Stomach smooth muscle (tissue), 2 donors: ENCODE measurements around the gene PRIM2.
"Not testable (repeated sequence)": the region's sequence is repeated elsewhere in the genome, so short reads cannot be mapped to it uniquely, and the experiment has no call there.

Experiments used
- H3K27ac ChIP-seq: one replicate; pipeline ENCODE4 v1.7.0; 2013; ENCODE audit warnings: mild to moderate bottlenecking, low read length, inconsistent platforms
- H3K27me3 ChIP-seq, 2 donors: one replicate each; pipeline ENCODE4 v1.7.0; 2013; ENCODE audit warnings: low read length in 2 of 2; ENCODE audit not compliant: insufficient read depth in 2 of 2, control insufficient read depth in 1 of 2
- H3K36me3 ChIP-seq, 2 donors: one replicate each; pipeline ENCODE4 v1.7.0; 2013; ENCODE audit warnings: low read length in 2 of 2; ENCODE audit not compliant: control insufficient read depth in 2 of 2, insufficient read depth in 2 of 2
- H3K4me1 ChIP-seq: one replicate; pipeline ENCODE4 v1.7.0; 2013; ENCODE audit warnings: low read length; ENCODE audit not compliant: control insufficient read depth, insufficient read depth
- H3K4me3 ChIP-seq, 2 donors: one replicate each; pipeline ENCODE4 v1.7.0; 2013; ENCODE audit warnings: low read length in 2 of 2
- H3K9ac ChIP-seq, 2 donors: one replicate each; pipeline ENCODE4 v1.7.0; 2013; ENCODE audit warnings: low read length in 2 of 2, mild to moderate bottlenecking in 1 of 2
- H3K9me3 ChIP-seq, 2 donors: one replicate each; pipeline ENCODE4 v1.7.0; 2013; ENCODE audit warnings: low read length in 2 of 2; ENCODE audit not compliant: control insufficient read depth in 2 of 2
- donor health status: healthy.
- donor health status: Pancreatic carcinoma.

Gene PRIM2

DNA sequence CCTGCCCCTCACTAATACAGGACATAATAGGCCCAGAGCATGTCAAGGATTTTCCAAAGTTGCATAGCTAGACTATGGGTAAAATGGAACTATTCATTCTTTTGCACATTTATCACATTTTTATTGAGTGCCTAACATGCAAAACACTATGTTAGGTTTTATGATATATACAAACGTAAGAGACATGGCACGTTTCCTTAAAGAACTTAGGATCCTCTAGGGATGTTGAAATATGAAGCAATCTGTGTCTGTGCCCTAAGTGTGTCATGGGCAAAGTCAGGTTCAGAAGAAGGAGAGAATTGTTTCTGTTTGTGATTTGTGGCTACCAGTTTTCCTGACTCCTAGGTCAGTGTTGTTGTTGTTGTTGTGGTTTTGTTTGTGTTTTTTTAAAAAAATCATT, 158.2 kb downstream of the PRIM2 start:
- H3K9ac ChIP-seq, H3K36me3 ChIP-seq, H3K27ac ChIP-seq, H3K9me3 ChIP-seq, H3K4me3 ChIP-seq, H3K4me1 ChIP-seq, H3K27me3 ChIP-seq: not testable (repeated sequence)

DNA sequence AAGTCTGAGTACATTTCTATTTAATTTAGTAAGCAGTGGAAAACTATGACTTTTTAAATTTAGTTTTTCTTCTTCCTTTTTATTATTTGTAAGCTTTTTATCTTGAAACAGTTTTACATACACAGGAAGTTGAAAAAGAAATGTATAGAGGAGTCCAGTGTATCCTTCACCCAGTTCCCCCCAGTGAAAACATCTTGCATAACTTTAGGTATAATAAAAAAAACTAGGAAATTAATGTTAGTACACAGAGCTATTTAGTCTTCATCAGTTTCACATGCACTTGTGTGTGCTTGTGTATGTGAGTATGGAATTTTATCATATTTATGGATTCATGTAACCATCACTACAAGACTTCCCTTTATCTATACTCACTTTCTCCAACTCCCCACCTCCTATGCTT, 162.8 kb downstream of the PRIM2 start:
- H3K36me3 ChIP-seq, H3K9ac ChIP-seq, H3K9me3 ChIP-seq, H3K27me3 ChIP-seq, H3K4me1 ChIP-seq, H3K4me3 ChIP-seq, H3K27ac ChIP-seq: not testable (repeated sequence)

DNA sequence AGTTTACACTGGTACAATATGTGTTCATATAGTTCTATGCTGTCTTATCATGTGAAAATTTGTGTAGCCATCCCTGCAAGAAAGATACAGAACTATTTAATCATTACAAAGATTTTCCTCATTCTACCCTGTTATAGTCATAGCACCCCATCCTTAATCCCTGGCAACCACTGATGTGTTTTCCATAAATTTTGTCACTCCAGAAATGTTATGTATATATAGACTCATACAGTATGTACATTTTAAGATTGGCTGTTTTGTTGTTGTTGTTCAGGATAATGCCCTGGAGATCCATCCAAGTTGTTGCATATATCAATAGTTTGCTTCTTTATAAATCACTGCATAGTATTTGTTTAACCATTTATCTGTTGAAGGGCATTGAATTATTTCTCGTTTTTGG, 163.7 kb downstream of the PRIM2 start:
- not testable (repeated sequence) for H3K4me3 ChIP-seq, H3K27ac ChIP-seq, H3K9me3 ChIP-seq, H3K36me3 ChIP-seq, H3K27me3 ChIP-seq, H3K4me1 ChIP-seq, H3K9ac ChIP-seq

DNA sequence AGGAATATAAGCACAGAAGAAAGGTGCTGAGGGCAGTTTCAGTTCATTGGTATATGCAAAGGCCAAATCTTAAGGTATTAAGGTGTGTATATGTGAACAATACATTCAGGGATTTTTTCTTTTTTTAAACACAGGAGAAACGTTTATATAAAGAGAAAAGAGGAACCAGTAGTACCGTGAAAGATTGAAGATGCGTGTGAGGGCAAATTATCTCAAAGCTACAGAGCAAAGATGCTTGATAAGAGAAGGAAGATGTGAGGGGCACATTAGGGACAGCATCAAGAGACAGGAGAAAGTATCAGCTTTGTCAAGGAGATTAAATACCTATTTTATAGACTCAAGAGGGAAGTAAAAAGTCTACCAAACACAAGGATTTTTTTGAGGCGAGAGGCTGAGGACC, 165.0 kb downstream of the PRIM2 start:
- not testable (repeated sequence) for H3K4me3 ChIP-seq, H3K27ac ChIP-seq, H3K4me1 ChIP-seq, H3K36me3 ChIP-seq, H3K27me3 ChIP-seq, H3K9ac ChIP-seq, H3K9me3 ChIP-seq

DNA sequence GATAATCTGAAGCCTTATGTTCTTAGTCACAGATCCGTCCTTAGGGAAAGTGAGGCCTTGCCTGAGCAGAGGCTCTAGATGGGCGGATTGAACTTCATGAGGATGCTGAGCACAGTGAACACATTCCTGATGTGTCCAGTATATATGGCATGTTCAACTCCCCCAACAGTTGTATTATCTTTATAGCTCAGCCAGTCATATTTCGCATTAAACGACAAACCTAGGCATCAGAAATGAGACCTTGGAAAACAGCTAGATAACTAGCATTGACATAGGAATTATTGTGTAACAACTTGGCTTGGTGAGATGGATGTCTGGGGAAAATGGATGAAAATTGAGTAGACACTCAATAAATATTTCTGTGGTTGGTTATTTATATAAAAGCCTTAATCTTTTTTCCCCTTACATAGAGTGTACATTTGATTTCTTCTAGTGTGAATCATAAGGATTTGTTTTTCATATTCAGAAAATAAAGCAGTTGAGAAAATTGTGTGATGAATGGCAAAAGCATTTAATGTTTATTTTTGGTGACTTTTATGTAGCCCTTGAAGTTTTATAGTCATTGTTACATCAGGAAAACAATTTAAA, 169.2 kb downstream of the PRIM2 start:
- H3K27me3 ChIP-seq, H3K4me3 ChIP-seq, H3K9me3 ChIP-seq, H3K27ac ChIP-seq, H3K9ac ChIP-seq, H3K36me3 ChIP-seq, H3K4me1 ChIP-seq: not testable (repeated sequence)

DNA sequence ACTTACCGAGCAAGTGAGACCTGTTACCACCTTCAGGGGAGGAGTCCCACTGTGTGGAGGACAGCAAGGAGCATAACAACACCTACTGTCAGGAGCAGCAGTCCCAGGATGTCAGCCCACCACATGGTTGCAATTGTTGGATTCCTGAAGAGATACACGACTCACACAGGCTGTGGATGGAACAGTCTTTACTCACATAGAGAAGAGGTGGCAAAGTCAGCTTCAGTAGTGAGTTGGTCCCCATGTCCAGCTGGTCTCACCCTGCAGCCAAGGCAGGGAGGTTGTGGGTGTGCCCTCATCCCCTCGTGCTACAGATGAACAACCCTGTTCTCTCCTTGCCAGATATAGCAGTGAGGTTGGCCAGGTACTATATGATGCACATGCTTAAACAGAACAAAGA, 171.1 kb downstream of the PRIM2 start:
- not testable (repeated sequence) for H3K4me3 ChIP-seq, H3K27ac ChIP-seq, H3K9ac ChIP-seq, H3K9me3 ChIP-seq, H3K27me3 ChIP-seq, H3K4me1 ChIP-seq, H3K36me3 ChIP-seq

DNA sequence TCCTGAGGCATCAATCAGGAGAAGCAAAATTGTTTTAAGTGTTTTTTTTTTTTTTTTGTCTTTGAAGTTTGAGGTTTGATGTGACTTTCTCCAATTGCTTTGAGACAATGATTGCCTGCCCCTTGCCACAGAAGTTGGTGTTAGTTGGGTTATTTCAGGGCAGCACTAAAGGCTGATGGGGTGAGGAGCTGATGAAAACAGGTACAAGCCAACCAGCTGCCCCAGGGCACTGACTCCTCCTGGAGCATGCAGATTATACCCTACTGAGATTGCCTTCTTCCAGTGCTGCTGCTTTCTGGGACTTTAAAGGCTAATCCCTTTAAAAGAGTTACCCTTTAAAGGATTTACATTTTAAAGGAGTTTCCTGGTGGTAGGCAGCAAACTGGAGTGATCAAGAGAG, 172.5 kb downstream of the PRIM2 start:
- H3K9me3 ChIP-seq, H3K4me3 ChIP-seq, H3K9ac ChIP-seq, H3K27ac ChIP-seq, H3K36me3 ChIP-seq, H3K27me3 ChIP-seq, H3K4me1 ChIP-seq: not testable (repeated sequence)

DNA sequence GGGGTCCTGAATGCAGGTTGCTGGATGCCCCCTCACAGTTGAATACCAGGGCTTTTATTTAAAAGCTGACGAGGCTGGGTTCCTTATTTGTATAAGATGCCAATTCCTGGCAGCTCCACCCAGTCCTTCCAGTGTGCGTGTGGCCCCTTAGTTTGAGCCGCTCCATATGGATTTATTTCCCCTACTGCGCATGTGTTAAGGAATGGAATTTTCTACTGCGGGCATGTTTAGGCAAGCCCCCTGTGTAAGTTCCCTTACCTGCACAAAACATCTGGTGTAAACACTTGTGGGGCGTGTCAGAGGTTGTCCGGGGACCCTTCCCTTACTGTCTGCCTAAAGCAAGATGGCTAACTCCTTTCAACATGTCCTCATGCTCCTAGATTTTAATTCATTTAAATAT, 174.4 kb downstream of the PRIM2 start:
- not testable (repeated sequence) for H3K27me3 ChIP-seq, H3K4me1 ChIP-seq, H3K36me3 ChIP-seq, H3K9ac ChIP-seq, H3K4me3 ChIP-seq, H3K27ac ChIP-seq, H3K9me3 ChIP-seq

DNA sequence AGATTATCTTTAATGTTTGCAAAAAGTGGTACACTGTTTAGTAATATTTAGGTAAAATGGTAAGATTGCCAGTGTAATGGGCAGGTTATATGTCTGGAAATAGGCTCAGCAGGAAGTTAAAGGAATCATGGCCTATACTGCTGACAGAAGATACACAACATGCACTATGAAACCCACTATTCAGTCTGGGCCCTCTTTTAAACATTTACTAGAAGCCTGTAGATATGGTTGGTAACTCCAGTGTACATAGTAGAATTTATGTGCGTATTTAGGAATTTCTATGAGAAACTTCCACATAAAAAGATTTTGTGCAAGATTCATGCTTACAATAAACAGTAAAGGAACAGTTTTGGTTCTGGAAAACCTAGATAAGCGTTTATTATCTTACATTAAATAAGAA, 178.8 kb downstream of the PRIM2 start:
- not testable (repeated sequence) for H3K27ac ChIP-seq, H3K9ac ChIP-seq, H3K4me1 ChIP-seq, H3K36me3 ChIP-seq, H3K27me3 ChIP-seq, H3K9me3 ChIP-seq, H3K4me3 ChIP-seq

DNA sequence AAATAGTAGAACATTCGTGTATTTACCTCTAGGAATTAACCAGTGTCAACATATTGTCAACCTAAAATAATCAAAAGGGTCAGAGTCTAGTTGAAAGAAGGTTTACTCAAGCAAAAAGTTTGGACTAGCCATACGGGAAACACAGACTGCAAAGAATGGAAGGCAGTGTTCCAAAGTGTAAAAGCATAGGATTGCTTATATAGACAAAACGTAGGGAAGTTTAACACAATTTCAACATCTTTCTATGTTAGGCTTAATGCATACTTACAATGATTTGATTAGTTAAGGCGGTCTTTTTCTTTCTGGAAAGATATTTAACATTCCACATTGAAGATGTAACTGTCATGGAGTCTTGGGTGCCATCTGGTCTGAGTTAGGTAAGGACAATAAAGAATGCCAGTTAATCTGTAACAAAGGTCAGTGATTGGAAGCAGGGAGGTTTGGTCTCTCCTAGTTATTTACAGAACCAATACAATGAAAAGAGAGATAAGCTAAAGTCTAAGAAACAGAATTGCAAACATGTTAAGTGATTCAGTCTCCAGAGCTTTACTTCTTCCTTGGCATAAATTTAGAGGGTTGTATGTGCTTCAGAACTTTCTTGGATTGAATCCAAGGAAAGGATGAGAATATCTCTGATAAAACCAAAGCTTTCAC, 183.1 kb downstream of the PRIM2 start:
- H3K27me3 ChIP-seq, H3K4me1 ChIP-seq, H3K36me3 ChIP-seq, H3K9me3 ChIP-seq, H3K9ac ChIP-seq, H3K4me3 ChIP-seq, H3K27ac ChIP-seq: not testable (repeated sequence)

DNA sequence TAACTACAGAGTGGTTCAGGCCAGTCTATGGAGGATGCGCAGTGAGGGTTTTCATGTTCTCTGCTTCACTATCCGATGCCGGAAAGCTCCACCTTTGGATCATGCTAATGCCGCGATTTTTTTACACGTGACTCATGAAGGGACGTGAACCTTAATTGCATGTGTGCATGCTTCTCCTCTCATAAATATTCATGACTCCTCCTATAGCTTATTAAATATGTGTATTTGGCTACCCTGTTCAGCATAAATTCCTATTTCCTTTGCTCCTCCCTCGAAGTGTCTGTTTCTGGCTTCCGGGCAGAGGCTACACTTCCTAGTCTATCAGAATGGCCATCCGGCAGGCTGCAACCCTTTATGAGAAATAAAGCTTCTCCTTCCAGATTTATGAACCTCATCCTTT, 185.0 kb downstream of the PRIM2 start:
- not testable (repeated sequence) for H3K9me3 ChIP-seq, H3K9ac ChIP-seq, H3K4me3 ChIP-seq, H3K36me3 ChIP-seq, H3K4me1 ChIP-seq, H3K27ac ChIP-seq, H3K27me3 ChIP-seq
